Amygdala (tissue), 56 donors: Measurements from ENCODE around the gene MED6.

Source experiments
- DNase-seq, 56 donors: peaks; one replicate each; lab custom pipeline; 2025; lab: John Stamatoyannopoulos, UW

MED6 gene

DNA sequence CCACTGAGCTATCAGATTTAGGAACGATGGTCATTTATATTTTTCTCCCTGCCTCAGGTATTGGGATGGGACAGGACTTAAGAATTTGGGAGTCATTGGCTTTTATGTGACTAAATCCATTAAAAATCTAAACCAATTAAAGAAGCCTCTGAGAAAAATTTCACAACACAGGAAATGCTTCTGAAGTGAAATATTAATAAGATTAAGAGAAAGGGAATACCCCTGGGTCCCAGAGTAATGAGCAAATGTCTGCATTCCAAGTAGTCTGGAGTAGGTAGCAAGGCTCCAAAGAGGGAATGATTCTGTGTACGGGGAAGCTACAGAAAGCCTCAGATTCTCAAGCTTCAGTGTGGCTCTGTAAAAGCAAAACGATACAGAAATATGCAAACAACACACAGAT is 707 bp upstream of the MED6 start:
- DNase-seq: no peak

DNA sequence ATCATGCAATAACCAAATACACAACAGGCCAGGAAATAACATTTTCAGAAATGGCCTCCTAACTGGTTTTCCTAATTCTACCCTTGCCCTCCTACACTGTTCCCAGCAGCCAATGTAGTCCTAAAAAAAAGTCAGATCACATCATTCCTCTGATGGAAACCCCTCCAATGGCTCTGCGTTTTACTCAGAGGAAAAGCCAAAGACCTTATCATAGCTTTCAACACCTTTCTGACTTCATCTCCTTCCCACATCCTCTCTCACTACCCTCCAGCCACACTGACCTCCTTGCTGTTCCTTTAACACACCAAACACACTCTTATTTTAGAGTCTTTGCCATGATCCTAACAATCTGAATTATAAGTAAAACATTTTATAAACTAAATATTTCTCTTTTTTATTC is 1.1 kb downstream of the MED6 start:
- DNase-seq: no peak

DNA sequence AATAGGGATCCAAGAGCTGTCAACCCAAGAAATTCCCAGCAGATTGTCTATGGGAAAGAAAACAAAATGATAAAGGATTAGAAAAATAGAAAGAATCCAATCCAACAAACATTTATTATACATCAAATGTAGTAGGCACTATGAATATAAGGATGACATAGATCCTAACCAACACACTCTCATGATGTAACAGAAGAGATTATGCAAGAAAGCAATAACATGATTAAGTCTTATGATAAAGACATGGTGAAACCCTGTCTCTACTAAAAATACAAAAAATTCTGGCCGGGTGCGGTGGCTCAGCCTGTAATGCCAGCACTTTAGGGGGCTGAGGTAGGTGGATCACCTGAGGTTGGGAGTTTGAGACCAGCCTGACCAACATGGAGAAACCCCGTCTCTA is 2.7 kb downstream of the MED6 start:
- no peak for DNase-seq

DNA sequence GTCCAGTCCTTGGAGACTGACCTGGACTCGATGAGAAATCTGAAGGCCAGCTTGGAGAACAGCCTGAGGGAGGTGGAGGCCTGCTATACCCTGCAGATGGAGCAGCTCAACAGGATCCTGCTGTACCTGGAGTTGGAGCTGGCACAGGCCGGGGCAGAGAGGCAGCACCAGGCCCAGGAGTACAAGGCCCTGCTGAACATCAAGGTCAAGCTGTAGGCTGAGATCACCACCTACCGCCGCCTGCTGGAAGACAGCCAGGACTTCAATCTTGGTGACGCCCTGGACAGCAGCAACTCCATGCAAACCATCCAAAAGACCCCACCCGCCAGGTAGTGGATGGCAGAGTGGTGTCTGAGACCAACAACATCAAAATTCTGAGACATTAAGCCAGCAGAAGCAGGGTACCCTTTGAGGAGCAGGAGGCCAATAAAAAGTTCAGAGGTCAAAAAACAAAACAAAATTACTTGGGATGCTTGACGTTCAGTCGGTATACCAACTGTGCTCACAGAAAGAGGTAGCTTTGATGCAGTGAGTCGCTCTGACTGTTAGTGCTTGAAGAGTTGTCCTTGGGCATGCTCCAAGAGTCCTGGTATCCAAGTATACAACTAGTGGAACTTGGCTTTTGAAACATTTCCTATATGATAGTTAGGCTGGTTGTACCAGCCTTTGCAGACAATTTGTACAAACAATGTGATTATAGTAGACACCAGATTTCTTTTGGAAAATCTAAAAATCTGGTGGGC is 4.8 kb downstream of the MED6 start:
- DNase-seq: no peak

DNA sequence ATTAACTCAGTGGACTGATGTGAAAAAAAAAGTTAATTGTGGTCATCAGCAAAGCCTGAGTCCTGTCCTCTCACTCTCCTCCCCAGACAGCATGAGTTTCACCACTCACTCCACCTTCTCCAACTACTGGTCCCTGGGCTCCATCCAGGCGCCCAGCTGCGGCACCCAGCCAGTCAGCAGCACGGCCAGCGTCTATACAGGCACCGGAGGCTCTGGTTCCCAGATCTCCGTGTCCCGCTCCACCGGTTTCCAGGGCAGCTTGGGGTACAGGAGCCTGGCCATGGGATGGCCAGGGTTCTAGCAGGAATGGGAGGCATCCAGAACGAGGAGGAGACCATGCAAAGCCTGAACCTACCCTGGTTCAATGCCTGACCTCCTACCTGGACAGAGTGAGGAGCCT is 6.0 kb downstream of the MED6 start:
- DNase-seq: no peak

GRCh38 chr14:70585231-70585630 is 15.2 kb downstream of the MED6 start:
- no peak for DNase-seq

DNA sequence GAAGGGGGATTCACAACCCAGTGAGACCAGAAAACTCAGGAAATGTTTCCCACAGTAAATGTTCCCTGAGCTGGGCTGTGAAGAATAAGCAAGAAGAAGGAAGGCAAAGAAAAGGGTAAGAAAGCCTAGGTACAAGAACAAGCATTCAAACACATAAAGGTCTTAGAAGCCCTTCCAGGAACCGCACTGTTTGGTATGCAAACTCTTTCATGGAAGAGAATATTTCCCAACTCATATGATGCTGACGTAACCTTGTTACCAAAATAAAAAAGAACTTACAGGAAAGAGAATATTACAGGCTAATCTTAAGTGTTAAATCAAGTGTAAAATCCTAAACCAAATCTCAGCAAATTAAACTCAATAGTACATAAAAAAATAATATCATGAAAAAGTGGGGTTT is 23.6 kb downstream of the MED6 start:
- DNase-seq: no peak

DNA sequence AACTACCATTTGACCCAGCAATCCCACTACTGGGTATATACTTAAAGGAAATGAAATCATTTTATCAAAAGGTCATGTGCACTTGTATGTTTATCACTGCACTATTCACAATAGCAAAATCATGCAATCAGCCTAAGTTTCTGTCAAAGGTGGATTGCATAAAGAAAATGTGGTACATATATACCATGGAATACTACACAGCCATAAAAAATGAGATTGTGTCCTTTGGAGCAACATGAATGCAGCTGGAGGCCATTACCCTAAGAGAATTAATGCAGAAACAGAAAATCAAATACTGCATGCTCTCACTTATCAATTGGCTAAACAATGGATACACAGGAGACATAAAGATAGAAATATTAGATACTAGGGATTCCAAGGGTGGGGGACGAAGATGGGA is 27.4 kb downstream of the MED6 start:
- DNase-seq: no peak

DNA sequence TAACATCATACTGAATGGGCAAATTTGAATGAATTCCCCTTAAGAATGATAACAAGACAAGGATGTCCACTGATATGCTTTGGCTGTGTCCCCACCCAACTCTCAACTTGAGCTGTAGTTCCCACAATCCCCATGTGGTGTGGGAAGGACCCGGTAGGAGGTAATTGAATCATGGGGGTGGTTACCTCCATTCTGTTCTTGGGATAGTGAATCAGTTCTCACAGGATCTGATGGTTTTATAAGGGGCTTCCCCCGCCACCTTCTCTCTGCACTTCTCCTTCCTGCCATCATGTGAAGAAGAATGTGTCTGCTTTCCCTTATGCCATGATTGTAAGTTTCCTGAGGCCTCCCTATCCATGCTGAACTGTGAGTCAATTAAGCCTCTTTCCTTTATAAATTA is 29.3 kb downstream of the MED6 start:
- DNase-seq: no peak

GRCh38 chr14:70567791-70568190 is 32.7 kb downstream of the MED6 start:
- no peak for DNase-seq

- DNase-seq: no peak
Measured at GRCh38 chr14:70563869-70564268, 36.6 kb downstream of the MED6 start.

DNA sequence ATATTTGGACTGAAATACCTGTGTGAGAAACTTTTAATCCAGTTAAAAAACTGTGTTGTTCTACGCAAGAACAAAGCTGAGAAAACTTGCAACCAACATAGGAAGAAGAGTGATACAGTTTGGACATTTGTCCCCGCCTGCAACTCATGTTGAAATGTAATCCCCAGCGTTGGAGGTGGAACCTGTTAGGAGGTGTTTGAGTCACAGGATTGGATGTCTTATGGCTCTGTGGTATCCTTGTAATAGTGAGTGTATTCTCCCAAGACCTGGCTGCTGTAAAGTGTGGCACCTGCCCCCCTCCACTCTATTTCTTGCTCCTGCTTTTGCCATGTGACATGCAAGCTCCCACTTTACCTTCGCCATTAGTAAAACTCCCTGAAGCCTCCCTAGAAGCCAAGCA is 37.0 kb downstream of the MED6 start:
- DNase-seq: no peak

GRCh38 chr14:70558356-70558755 is 42.1 kb downstream of the MED6 start:
- no peak for DNase-seq

GRCh38 chr14:70555890-70556289 is 44.6 kb downstream of the MED6 start:
- DNase-seq: no peak

- no peak for DNase-seq
Measured at GRCh38 chr14:70538087-70538486, 62.4 kb downstream of the MED6 start.

GRCh38 chr14:70536830-70537229 is 63.6 kb downstream of the MED6 start:
- DNase-seq: no peak

- no peak for DNase-seq
Measured at GRCh38 chr14:70534904-70535303, 65.6 kb downstream of the MED6 start, which contains the start of gene ADAM20. TSS of gene ADAM20 (minus strand) at chr14:70535004. CDS start at chr14:70524757, 10,247 bp downstream.
